Endothelial cell (in vitro differentiated cells): ENCODE measurements around the gene DRAP1. TPM values are rescaled to one million over a fixed set of nuclear protein-coding genes. Genes with fewer than 3 reads are reported as not detected.

ENCODE experiments used
- DNase-seq: peaks from one replicate; pipeline ENCODE4 v3.0.0; 2021; ENCODE audit warnings: low spot score
- H3K27ac Mint-ChIP-seq: one replicate; pipeline ENCODE4 v1.8.0; 2021; ENCODE audit warnings: mixed read lengths, inconsistent platforms; ENCODE audit not compliant: unreplicated experiment
- H3K27me3 Mint-ChIP-seq: one replicate; pipeline ENCODE4 v1.8.0; 2021; ENCODE audit warnings: mild to moderate bottlenecking, moderate library complexity, mixed read lengths, inconsistent platforms; ENCODE audit not compliant: unreplicated experiment
- H3K36me3 Mint-ChIP-seq: one replicate; pipeline ENCODE4 v1.8.0; 2021; ENCODE audit warnings: mild to moderate bottlenecking, low read depth, mixed read lengths, inconsistent platforms; ENCODE audit not compliant: unreplicated experiment
- H3K4me1 Mint-ChIP-seq: one replicate; pipeline ENCODE4 v1.8.0; 2021; ENCODE audit warnings: mild to moderate bottlenecking, mixed read lengths, inconsistent platforms; ENCODE audit not compliant: unreplicated experiment
- H3K4me3 Mint-ChIP-seq: one replicate; pipeline ENCODE4 v1.8.0; 2021; ENCODE audit warnings: mild to moderate bottlenecking, mixed read lengths, inconsistent platforms; ENCODE audit not compliant: unreplicated experiment
- H3K9me3 Mint-ChIP-seq: one replicate; pipeline ENCODE4 v1.8.0; 2021; ENCODE audit warnings: mixed read lengths, inconsistent platforms; ENCODE audit not compliant: unreplicated experiment
- total RNA-seq: library from RNA; stranded (reverse); fragmentation: NEBNext Ultra II Directional; extraction: Animal tissue kit (Norgen Biotek cat#: 25700); gene quantifications from one replicate; pipeline ENCODE4 v1.2.1, GENCODE V29; 2021; ENCODE audit not compliant: unreplicated experiment
- TF ChIP-seq, protein P1 (sequence below): fragments of 200-600 bp; sonication (generic); IDR thresholded peaks from one replicate; pipeline ENCODE4 v1.5.0; 2021; ENCODE audit warnings: antibody characterized with exemption; ENCODE audit not compliant: unreplicated experiment

The DRAP1 gene
- total RNA-seq, 1 donor from 2014 or later, result 79.6 TPM

GRCh38 chr11:65883786-65884715 is 35.2 kb upstream of the DRAP1 start:
- peak overlapping the region; percentile 67 for H3K4me3 Mint-ChIP-seq

DNA sequence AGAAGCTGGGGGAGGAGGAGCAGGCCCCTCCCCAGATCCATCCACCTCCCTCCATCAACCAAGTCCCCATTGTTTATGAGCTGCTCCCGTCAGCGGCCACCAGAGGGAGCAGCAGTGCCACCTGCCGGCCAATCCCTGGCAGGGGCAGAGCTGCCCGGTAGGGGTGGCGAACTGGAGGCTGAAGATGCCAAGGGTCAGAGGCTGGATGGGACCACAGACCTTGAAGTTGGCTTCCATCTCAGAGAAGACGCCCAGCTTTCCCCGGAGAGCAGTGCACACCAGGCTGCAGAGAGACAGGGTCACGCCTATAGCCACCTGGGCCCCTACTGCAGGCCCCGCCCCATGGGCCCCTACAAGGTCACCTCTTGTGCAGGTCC is 34.5 kb upstream of the DRAP1 start:
- TF ChIP-seq, protein P1, sequence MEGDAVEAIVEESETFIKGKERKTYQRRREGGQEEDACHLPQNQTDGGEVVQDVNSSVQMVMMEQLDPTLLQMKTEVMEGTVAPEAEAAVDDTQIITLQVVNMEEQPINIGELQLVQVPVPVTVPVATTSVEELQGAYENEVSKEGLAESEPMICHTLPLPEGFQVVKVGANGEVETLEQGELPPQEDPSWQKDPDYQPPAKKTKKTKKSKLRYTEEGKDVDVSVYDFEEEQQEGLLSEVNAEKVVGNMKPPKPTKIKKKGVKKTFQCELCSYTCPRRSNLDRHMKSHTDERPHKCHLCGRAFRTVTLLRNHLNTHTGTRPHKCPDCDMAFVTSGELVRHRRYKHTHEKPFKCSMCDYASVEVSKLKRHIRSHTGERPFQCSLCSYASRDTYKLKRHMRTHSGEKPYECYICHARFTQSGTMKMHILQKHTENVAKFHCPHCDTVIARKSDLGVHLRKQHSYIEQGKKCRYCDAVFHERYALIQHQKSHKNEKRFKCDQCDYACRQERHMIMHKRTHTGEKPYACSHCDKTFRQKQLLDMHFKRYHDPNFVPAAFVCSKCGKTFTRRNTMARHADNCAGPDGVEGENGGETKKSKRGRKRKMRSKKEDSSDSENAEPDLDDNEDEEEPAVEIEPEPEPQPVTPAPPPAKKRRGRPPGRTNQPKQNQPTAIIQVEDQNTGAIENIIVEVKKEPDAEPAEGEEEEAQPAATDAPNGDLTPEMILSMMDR, result peak; percentile 97
- H3K4me1 Mint-ChIP-seq, result peaks cover 22% of the 10 kb centered on the region
- no peaks in the 10 kb centered on the region for H3K9me3 Mint-ChIP-seq
- peaks cover 20% of the 10 kb centered on the region for H3K27me3 Mint-ChIP-seq
- H3K27ac Mint-ChIP-seq, result no peak overlapping the region
- peak; percentile 90 for DNase-seq
- peaks cover 20% of the 10 kb centered on the region for H3K36me3 Mint-ChIP-seq
- no peak overlapping the region for H3K4me3 Mint-ChIP-seq

More at GRCh38 chr11:65883786-65884715, 35.2 kb upstream of the DRAP1 start:
- Mint-ChIP-seq H3K9me3 (no peaks in the 10 kb centered on the region), H3K36me3 (peaks cover 18% of the 10 kb centered on the region), H3K27ac (peak overlapping the region; percentile 13), H3K27me3 (peaks cover 14% of the 10 kb centered on the region), H3K4me1 (peaks cover 16% of the 10 kb centered on the region)
- TF ChIP-seq, protein P1, result no peak
- DNase-seq, result no peak

- Mint-ChIP-seq H3K27ac (no peak overlapping the region), H3K4me3 (peak overlapping the region; percentile 18), H3K4me1 (peaks cover 28% of the 10 kb centered on the region), H3K9me3 (no peaks in the 10 kb centered on the region), H3K36me3 (peaks cover 20% of the 10 kb centered on the region), H3K27me3 (peaks cover 25% of the 10 kb centered on the region)
- TF ChIP-seq, protein P1, result no peak
- DNase-seq, result no peak
Measured at GRCh38 chr11:65885231-65885630, 34.0 kb upstream of the DRAP1 start.

- Mint-ChIP-seq H3K9me3 (no peaks in the 10 kb centered on the region), H3K4me1 (peaks cover 29% of the 10 kb centered on the region), H3K27me3 (peaks cover 24% of the 10 kb centered on the region), H3K4me3 (peak overlapping the region; percentile 95), H3K36me3 (peaks cover 20% of the 10 kb centered on the region), H3K27ac (no peak overlapping the region)
- DNase-seq, result no peak
- TF ChIP-seq, protein P1, result no peak
Measured at GRCh38 chr11:65885808-65886536, 33.3 kb upstream of the DRAP1 start.
